LHCN-M2 (cell line): ENCODE results near the gene INSIG1. TPM values are rescaled to one million over a fixed set of nuclear protein-coding genes. Genes with fewer than 3 reads are reported as not detected.

Experiments
- DNase-seq: peaks from one replicate; pipeline ENCODE4 v3.0.0-alpha.2; 2012; ENCODE audit warnings: low read depth
- total RNA-seq: library from RNA; depleted of rRNA; stranded (reverse); fragments of >200 nt; gene quantifications from 2 replicates; pipeline ENCODE4 v1.2.3, GENCODE V29; 2014

The INSIG1 gene
- total RNA-seq, 1 experiment from 2014 or later: 105 TPM

- no peak for DNase-seq
Measured at GRCh38 chr7:155265961-155266360, 31.7 kb upstream of the INSIG1 start.

GRCh38 chr7:155266440-155266839 lies 31.2 kb upstream of the INSIG1 start:
- DNase-seq: no peak

DNA sequence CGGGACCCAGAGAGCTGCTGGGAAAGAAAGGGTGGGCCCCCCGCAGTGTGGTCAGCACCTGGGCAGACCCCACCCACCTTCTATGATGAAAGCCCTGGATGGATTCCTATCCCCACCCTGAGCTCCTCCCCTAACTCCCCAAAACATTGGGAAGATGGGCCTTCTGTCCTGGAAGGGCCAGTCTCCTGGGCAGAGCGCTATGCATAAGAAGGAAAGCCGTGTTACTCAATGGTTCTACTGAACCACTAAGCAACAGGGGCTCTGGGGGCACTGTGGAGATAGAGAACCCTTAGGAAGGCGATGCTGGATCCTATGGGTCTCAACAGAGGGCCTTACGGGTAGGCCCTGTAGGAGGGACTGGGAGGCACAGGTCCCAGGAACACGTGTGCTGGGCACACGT lies 30.7 kb upstream of the INSIG1 start:
- no peak for DNase-seq

DNA sequence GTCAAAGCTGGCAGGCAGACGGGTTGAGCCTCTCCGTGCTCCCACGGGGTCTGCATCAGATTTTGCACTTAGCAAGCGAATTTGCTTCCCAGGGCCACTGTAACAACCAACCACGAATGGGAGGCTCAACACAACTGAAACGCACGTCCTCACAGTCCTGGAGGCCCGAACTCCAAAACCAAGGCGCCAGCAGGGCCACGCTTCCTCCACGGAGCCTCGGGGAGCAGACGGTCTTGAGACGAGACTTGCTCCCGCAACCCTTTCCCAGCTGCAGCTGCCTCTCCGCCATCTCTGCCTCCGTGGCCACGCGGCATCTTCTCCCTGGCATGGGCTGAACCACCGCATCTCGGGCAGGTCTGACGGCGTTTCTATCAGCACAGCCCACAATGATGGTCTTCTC lies 30.2 kb upstream of the INSIG1 start:
- DNase-seq: no peak

GRCh38 chr7:155268211-155268610 lies 29.5 kb upstream of the INSIG1 start:
- no peak for DNase-seq

DNA sequence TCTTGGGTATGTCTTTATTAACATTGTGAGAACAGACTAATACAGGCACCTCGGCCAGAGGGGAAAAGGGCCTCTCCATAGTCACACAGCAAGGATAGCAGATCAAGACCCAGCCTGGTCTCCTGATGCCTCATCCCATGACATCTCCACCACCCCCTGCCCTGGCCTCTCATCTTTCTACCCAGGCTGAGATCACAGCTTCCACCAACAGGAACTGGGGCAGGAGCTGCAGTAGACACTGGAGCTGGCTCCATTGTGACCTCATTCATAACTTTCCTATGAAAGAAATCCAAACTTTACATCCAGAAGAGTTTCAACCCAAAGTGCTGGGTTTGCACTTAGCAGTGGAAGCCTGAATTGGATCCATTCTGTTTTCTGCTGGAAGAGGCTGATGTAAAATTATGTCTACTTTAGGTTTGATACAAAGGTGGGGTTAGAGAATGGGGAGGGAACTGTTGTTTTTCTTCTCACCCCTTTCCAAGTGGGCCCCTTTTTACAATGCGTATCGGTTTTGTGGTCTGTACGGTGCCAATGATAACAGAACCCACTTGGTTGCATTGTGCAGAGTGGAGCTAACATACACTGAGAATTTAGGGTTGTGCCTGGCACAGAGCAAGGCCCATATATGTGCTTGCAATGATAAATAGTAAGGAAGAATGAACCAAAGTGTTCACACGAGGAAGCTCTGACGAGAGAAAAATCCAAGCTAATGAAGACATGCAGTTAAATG lies 28.6 kb upstream of the INSIG1 start:
- DNase-seq: no peak

GRCh38 chr7:155269766-155270585 lies 27.7 kb upstream of the INSIG1 start:
- DNase-seq: no peak

GRCh38 chr7:155270861-155271260 lies 26.8 kb upstream of the INSIG1 start:
- no peak for DNase-seq

DNA sequence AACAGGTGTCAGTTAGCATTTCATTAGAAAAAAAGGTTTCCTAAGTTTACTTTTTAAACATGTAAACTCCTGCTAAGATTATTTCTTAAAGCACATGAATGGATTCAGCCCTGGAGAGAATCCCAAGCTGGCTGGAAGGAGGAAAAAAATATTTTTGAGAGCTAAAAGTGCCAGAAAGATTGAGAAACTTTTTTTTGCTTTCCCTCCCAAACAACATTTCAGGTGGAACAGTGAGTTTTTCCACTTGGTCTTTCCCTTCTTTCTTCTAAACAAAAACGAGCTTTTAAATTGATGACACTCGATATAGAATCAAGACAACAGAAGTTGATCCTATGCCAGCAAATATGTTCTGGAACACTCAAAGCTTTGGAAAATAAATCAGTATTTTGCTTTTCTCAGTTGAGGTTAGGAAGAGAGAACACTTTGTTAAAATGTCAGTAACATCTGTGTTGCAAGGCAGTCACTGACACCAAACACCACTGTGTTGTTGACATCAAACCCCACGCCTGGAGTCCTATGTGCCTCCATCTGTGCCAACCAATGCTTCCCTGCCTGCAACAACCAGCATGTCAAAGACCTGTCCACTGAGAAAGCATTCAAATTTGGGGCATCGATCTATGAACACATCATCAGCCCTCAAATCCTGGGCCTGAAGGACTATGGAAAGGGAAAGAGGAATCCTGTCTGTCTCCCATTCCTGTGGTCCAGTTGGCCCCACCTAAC lies 22.9 kb upstream of the INSIG1 start:
- no peak for DNase-seq

DNA sequence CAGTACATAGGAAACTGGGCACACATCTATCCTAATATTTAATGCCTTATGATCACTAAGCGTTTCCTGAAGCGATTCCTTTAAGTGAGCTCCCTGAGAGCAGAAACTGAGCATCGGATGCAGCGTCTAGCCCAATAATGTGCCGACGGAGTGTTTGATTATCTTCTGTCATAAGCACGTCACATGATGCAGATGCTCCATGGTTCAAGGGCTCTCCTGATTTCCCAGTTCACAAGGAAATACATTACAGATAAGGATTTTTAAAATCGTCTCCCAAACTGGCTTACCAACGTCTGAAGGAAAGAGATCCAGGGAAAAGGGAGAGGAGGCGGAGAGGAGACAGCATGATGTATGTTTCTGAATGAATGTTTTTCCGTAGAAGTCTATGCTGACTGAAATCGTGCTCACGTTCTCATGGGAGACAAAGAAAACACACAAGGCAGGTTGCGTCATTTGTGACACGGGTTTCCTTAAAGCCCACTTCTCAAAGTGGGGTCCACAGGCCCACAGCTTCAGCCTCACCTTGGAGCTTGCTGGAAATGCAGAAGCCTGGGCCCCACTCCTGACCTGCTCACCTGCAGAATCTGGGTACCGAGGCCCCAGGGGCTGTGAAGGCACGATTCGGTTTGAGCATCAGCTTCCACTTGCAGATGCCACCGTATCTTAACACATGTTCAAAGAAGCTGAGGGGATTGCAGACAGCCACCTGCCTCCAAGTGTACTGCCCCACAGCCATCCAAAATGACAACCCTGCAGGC lies 21.5 kb upstream of the INSIG1 start:
- DNase-seq: no peak

DNA sequence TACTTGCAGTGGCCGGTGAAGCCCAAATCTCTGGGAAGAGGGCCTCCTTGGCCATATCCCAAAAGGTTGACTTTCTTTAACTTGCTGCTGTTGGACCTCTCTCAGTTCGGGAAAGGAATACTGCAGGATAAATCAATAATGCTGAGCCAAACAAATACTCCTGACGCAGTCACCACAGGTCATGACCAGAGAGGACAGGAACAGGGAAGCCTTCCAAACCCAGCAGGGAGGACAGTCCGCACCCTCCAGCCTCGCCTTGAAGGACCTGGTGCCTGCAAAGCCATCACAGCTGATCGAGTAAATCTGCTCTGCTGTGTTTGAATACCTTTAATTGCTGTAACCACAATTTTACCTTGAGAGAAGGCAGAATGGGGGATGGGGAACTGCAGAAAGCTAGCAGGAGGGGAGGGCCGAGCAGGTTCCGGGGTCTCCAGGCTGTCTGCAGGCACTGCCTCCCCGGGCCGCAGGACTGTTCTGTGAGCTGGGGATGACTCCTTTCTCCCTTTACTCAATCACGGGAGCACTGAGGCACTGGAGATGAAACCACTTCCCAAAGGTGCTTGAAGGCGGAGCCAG lies 20.8 kb upstream of the INSIG1 start:
- no peak for DNase-seq

DNA sequence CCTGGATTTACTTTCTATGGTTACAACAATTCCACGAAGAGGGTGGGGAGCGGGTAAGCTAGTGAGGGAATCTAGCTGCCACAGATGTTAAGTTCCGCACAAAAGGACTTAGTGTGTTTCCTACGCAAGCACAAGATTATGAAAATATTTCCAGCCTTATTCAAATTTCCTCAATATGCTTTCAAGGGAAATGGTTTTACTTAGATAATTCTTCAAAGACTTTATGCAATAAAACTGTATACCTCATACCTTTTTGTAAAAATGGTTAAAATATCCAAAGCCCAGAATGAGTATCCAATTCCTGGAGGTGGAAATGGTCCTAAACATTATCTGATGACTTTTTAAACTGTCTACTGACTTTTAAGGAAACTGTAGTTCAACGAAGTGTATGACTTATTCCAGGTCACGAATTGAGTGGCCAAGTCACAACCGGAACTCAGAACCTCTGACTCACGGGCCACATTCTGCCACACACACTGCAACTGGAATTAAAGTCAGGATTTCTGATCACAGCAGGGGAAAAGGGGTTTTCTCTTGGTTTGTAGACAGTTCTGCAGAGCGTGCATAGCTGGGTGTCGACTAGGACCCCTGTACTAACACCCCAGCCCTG lies 20.2 kb upstream of the INSIG1 start:
- no peak for DNase-seq

- no peak for DNase-seq
Measured at GRCh38 chr7:155278921-155279320, 18.8 kb upstream of the INSIG1 start.

DNA sequence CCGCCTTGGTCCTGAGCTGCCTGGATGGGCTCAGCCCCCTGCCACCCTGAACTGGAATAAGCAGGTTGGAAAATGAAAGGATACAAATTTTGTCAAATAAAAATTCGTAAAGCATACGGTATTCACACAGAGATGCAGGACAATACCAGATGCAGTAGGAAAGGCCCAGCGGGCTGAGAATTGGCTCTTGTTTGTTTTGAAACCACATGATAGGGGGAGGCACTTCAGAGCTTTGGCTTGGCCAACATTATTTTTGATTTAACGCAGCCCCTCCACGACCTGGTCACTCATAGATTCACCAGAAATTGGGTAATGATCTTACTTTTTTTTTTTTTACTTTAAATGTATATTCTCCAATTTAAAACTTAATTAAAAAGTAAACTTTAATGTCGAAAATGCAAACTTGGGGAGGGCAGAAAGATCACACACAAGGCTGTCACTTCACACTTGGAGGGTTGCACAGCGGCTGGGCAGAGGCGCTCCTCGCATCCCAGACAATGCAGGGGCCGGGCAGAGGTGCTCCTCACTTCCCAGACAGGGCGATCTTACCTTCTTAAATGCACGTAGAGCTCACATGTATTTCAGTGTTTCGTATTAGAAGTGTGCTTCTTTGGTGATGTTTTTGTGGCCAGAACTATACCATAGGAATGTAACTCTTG lies 17.8 kb upstream of the INSIG1 start:
- no peak for DNase-seq

DNA sequence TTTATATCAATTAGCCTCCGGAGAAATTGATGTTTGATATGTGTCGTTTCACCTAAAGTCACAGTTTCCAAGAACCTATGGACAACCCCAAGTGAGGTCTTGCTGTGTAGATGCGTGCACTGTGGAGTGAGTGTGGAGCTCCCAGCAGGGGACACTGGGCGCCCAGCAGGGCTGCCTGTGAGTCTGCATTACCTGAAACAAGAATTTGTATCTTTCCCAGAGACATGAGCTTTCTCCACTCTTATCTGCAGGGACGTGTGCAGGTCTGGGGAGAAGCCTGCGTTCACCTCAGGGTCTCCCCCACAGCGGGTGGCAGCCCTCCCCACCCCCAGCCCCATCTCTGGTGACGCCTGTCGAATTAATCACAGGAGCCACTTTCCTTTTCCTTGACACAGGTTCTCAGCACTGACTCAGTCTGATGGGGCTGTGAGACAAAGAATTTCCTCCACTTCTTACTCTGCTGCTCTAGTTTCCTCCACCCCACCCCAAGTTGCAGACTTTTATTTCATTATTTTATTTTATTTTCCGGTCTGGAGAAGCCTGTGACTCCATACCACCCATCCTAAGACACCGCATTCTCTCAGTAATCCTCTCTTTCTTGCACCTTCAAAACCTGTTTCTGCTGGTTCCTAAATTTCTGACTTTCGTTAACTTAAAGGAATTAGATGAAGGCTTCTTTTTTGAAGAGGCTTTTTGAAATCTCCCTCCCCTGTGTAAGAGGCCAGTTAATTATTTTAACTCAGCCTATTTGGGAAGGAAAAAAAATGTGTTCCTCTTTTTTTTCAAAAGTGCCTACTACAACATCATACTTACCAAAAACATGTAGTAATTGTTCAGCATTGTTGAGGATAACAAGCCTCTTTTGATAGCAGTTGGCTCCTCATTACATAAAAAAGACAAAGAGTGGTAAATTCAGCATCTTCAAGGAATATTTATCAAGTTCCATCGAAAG lies 17.0 kb upstream of the INSIG1 start:
- DNase-seq: no peak

GRCh38 chr7:155281398-155281969 lies 16.2 kb upstream of the INSIG1 start:
- no peak for DNase-seq

DNA sequence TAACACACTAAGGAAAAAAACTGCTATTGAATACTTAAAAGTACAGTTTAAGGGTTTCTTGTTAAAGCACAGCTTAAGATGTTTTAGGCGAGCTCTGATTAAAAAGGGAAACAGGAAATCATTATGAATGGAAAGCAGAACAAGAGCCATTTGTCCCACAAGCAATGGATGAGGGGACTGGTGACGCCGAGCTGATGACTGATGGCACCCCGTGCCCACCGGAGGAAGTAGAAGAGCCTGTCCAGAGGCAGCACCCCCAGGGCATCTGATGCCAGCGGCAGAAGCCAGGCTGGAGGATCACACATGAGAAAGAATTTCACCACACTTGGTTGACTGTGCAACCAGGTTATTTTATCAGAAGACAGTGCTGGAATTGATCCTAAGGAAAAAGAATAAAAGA lies 15.0 kb upstream of the INSIG1 start:
- no peak for DNase-seq

- no peak for DNase-seq
Measured at GRCh38 chr7:155283565-155284194, 14.0 kb upstream of the INSIG1 start.
